HepG2 (cell line): ENCODE measurements around the gene DGCR2. TPM values are rescaled to one million over a fixed set of nuclear protein-coding genes. Genes with fewer than 3 reads are reported as not detected.

Experiments used
- ATF7 ChIP-seq, 2 experiments: fragments of 450-650 bp in 1 of 2; sonication (generic) in 1 of 2; formaldehyde crosslinking in 1 of 2; IDR thresholded peaks; 2 replicates each; pipeline versions ENCODE4 v1.4.0 to v1.6.1; 2016 to 2020; ENCODE audit warnings: antibody characterized with exemption in 1 of 2, mild to moderate bottlenecking in 1 of 2, missing genetic modification reagents in 1 of 2
- FOSL1 ChIP-seq: sonication (generic); formaldehyde crosslinking; IDR thresholded peaks from 2 replicates; pipeline ENCODE4 v1.9.0; 2021; ENCODE audit warnings: missing genetic modification reagents, borderline replicate concordance
- FOXA3 ChIP-seq: IDR thresholded peaks from 2 replicates; pipeline ENCODE4 v1.6.1; 2016; ENCODE audit warnings: missing genetic modification reagents, missing compliant biosample characterization
- GLI4 ChIP-seq: sonication (generic); formaldehyde crosslinking; IDR thresholded peaks from 2 replicates; pipeline ENCODE4 v1.5.1; 2020; ENCODE audit warnings: missing genetic modification reagents, mild to moderate bottlenecking, moderate library complexity, borderline replicate concordance
- HNRNPK ChIP-seq: fragments of 200-400 bp; formaldehyde crosslinking; IDR thresholded peaks from 2 replicates; pipeline ENCODE4 v1.6.1; 2018; ENCODE audit warnings: low read length, low read depth, moderate library complexity, mild to moderate bottlenecking; ENCODE audit not compliant: poor library complexity, severe bottlenecking
- IKZF4 ChIP-seq: sonication (generic); formaldehyde crosslinking; IDR thresholded peaks from 2 replicates; pipeline ENCODE4 v1.5.1; 2020; ENCODE audit warnings: borderline replicate concordance, mild to moderate bottlenecking, low read depth, missing genetic modification reagents; ENCODE audit errors: not compliant biosample characterization
- JUNB ChIP-seq: sonication (generic); formaldehyde crosslinking; IDR thresholded peaks from 2 replicates; pipeline ENCODE4 v1.8.0; 2022; ENCODE audit warnings: missing genetic modification reagents, mild to moderate bottlenecking, borderline replicate concordance
- JUND ChIP-seq: sonication (generic); formaldehyde crosslinking; IDR thresholded peaks from 2 replicates; pipeline ENCODE4 v1.8.0; 2022; ENCODE audit warnings: mild to moderate bottlenecking, missing genetic modification reagents
- KAT8 ChIP-seq: IDR thresholded peaks from 2 replicates; pipeline ENCODE4 v1.6.1; 2016; ENCODE audit warnings: missing genetic modification reagents, missing compliant biosample characterization
- MEIS2 ChIP-seq: sonication (generic); formaldehyde crosslinking; IDR thresholded peaks from 2 replicates; pipeline ENCODE4 v1.9.0; 2021; ENCODE audit warnings: mild to moderate bottlenecking, missing genetic modification reagents
- NCOR1 ChIP-seq: fragments of 200-600 bp; sonication (generic); IDR thresholded peaks from 2 replicates; pipeline ENCODE4 v1.7.0; 2017; ENCODE audit warnings: antibody characterized with exemption, low read length, borderline replicate concordance
- NFIC ChIP-seq: IDR thresholded peaks from 2 replicates; pipeline ENCODE4 v1.6.1; 2012; ENCODE audit warnings: mild to moderate bottlenecking, low read length, inconsistent platforms
- NFKBIZ ChIP-seq: IDR thresholded peaks from 2 replicates; pipeline ENCODE4 v1.6.1; 2018; ENCODE audit warnings: missing genetic modification reagents, missing compliant biosample characterization
- SP5 ChIP-seq: IDR thresholded peaks from 2 replicates; pipeline ENCODE4 v1.6.1; 2016; ENCODE audit warnings: low read depth, borderline replicate concordance
- WIZ ChIP-seq: sonication (generic); formaldehyde crosslinking; IDR thresholded peaks from 2 replicates; pipeline ENCODE4 v1.5.1; 2020; ENCODE audit warnings: mild to moderate bottlenecking, missing genetic modification reagents
- ZBTB7B ChIP-seq: sonication (generic); formaldehyde crosslinking; IDR thresholded peaks from 2 replicates; pipeline ENCODE4 v1.4.0; 2020; ENCODE audit warnings: missing genetic modification reagents
- ZFP62 ChIP-seq: sonication (generic); formaldehyde crosslinking; IDR thresholded peaks from 2 replicates; pipeline ENCODE4 v1.4.0; 2020; ENCODE audit warnings: missing genetic modification reagents
- ZNF17 ChIP-seq: sonication (generic); formaldehyde crosslinking; IDR thresholded peaks from 2 replicates; pipeline ENCODE4 v1.5.0; 2020; ENCODE audit warnings: mild to moderate bottlenecking, missing genetic modification reagents
- ZNF234 ChIP-seq: sonication (generic); formaldehyde crosslinking; conservative IDR thresholded peaks from 2 replicates; pipeline ENCODE4 v1.5.1; 2020; ENCODE audit warnings: mild to moderate bottlenecking, missing genetic modification reagents
- ZNF33A ChIP-seq: sonication (generic); formaldehyde crosslinking; IDR thresholded peaks from 2 replicates; pipeline ENCODE4 v1.5.1; 2020; ENCODE audit warnings: missing genetic modification reagents, mild to moderate bottlenecking, moderate library complexity, borderline replicate concordance
- ZNF431 ChIP-seq: sonication (generic); formaldehyde crosslinking; IDR thresholded peaks from 2 replicates; pipeline ENCODE4 v1.9.0; 2022; ENCODE audit warnings: missing genetic modification reagents, low read depth, mild to moderate bottlenecking, borderline replicate concordance
- ZNF7 ChIP-seq: IDR thresholded peaks from 2 replicates; pipeline ENCODE4 v1.6.1; 2016; ENCODE audit warnings: missing biosample characterization, missing genetic modification reagents
- polyA plus RNA-seq, 8 experiments: library from polyadenylated mRNA; depleted of rRNA in 3 of 8; stranded (reverse) in 7 of 8; unstranded in 1 of 8; fragments of >200 nt; fragmentation: Illumina TruSeq in 4 of 8; extraction: Trizol in 4 of 8; gene quantifications; 2 replicates each; pipeline versions ENCODE4 v1.2.1 to v1.2.3, GENCODE V29; 2011 to 2016; ENCODE audit warnings: low read depth in 4 of 8, missing spikeins in 1 of 8, mixed read lengths in 1 of 8; ENCODE audit not compliant: insufficient read depth in 1 of 8
- total RNA-seq, 5 experiments: library from RNA; depleted of rRNA; stranded (reverse); fragments of >200 nt; fragmentation: Illumina TruSeq; extraction: Trizol; gene quantifications; 2 replicates each; pipeline ENCODE4 v1.2.3, GENCODE V29; 2016; ENCODE audit warnings: low read depth in 1 of 5
- TF ChIP-seq, protein P1 (sequence below): sonication (generic); formaldehyde crosslinking; IDR thresholded peaks from 2 replicates; pipeline ENCODE4 v1.4.0; 2020; ENCODE audit warnings: missing genetic modification reagents
- TF ChIP-seq, protein P2 (sequence below): IDR thresholded peaks from 2 replicates; pipeline ENCODE4 v1.6.1; 2016
- TF ChIP-seq, protein P3 (sequence below): sonication (generic); formaldehyde crosslinking; IDR thresholded peaks from 2 replicates; pipeline ENCODE4 v1.4.0; 2020; ENCODE audit warnings: mild to moderate bottlenecking, missing genetic modification reagents

The DGCR2 gene
- total and polyA plus RNA-seq, 2 of the 13 experiments (the other 11 are each of a cell fraction or from before 2014, with no cell fraction given), result 23.1 to 35.3 TPM

DNA sequence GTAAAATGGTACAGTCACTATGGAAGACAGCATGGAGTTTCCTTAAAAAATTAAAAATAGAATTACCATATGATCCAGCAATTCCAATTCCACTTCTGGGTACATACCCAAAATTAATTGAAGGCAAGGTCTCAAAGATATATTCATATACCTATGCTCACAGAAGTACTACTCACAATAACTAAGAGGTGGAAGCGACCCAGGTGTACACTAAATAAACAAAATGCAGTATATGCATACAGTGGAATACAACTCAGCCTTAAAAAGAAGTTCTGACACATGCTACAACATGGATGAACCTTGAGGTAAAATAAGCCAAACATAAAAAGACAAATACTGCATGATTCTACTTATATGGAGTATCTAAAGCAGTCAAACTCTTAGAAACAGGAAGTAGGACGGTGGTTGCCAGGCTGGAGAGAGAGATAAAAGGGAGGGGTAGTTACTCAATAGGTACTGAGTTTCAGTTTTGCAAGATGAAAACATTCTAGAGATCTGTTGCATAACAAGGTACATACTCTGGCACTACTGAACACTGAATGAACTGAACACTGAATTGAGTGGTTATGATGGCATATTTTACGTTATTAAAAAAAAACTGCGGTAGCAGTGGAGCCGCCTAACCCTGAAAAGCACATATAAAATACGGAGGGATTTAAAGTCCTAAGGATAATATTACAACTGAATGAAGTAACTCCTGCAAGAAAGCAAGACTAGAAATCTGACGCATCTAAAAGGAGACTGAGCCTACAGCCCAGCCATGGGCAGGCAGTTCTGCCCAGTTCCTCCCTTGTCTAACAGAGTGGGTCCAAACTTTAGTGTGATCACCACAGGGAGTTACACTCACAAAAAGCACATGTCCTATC, 12.8 kb downstream of the DGCR2 start (continued):
- TF ChIP-seq NFIC (no peak), ATF7 (IDR thresholded peaks at IDR 0.05) (no peak), ATF7 (CRISPR knock-in tag; IDR thresholded peaks at IDR 0.05) (no peak), NCOR1 (peak; percentile 35; the same call in 1 of the 2 replicates), ZNF234 (no peak), KAT8 (CRISPR knock-in tag) (0 out of 2 replicates have a peak, but pooled peaks have one; percentile 35), MEIS2 (CRISPR knock-in tag) (no peak), FOXA3 (CRISPR knock-in tag) (peak; percentile 70), ZFP62 (CRISPR knock-in tag) (no peak), SP5 (CRISPR knock-in tag) (peak; percentile 88), WIZ (no peak), ZNF17 (CRISPR knock-in tag) (no peak), ZNF7 (CRISPR knock-in tag) (no peak), JUND (CRISPR knock-in tag) (no peak), NFKBIZ (CRISPR knock-in tag) (0 out of 2 replicates have a peak, but pooled peaks have one; percentile 45), JUNB (CRISPR knock-in tag) (no peak), ZBTB7B (CRISPR knock-in tag) (no peak), GLI4 (CRISPR knock-in tag) (no peak), ZNF33A (CRISPR knock-in tag) (no peak), ZNF431 (CRISPR knock-in tag) (no peak), IKZF4 (no peak), FOSL1 (CRISPR knock-in tag) (no peak), HNRNPK (no peak)
- TF ChIP-seq, protein P1, sequence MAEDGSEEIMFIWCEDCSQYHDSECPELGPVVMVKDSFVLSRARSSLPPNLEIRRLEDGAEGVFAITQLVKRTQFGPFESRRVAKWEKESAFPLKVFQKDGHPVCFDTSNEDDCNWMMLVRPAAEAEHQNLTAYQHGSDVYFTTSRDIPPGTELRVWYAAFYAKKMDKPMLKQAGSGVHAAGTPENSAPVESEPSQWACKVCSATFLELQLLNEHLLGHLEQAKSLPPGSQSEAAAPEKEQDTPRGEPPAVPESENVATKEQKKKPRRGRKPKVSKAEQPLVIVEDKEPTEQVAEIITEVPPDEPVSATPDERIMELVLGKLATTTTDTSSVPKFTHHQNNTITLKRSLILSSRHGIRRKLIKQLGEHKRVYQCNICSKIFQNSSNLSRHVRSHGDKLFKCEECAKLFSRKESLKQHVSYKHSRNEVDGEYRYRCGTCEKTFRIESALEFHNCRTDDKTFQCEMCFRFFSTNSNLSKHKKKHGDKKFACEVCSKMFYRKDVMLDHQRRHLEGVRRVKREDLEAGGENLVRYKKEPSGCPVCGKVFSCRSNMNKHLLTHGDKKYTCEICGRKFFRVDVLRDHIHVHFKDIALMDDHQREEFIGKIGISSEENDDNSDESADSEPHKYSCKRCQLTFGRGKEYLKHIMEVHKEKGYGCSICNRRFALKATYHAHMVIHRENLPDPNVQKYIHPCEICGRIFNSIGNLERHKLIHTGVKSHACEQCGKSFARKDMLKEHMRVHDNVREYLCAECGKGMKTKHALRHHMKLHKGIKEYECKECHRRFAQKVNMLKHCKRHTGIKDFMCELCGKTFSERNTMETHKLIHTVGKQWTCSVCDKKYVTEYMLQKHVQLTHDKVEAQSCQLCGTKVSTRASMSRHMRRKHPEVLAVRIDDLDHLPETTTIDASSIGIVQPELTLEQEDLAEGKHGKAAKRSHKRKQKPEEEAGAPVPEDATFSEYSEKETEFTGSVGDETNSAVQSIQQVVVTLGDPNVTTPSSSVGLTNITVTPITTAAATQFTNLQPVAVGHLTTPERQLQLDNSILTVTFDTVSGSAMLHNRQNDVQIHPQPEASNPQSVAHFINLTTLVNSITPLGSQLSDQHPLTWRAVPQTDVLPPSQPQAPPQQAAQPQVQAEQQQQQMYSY, result no peak
- TF ChIP-seq, protein P2, sequence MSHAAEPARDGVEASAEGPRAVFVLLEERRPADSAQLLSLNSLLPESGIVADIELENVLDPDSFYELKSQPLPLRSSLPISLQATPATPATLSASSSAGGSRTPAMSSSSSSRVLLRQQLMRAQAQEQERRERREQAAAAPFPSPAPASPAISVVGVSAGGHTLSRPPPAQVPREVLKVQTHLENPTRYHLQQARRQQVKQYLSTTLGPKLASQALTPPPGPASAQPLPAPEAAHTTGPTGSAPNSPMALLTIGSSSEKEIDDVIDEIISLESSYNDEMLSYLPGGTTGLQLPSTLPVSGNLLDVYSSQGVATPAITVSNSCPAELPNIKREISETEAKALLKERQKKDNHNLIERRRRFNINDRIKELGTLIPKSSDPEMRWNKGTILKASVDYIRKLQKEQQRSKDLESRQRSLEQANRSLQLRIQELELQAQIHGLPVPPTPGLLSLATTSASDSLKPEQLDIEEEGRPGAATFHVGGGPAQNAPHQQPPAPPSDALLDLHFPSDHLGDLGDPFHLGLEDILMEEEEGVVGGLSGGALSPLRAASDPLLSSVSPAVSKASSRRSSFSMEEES, result 0 out of 2 replicates have a peak, but pooled peaks have one; percentile 17
- TF ChIP-seq, protein P3, sequence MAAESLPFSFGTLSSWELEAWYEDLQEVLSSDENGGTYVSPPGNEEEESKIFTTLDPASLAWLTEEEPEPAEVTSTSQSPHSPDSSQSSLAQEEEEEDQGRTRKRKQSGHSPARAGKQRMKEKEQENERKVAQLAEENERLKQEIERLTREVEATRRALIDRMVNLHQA (CRISPR knock-in tag), result 0 out of 2 replicates have a peak, but pooled peaks have one; percentile 51
